ENCODE measurements around the gene OSBPL9. TPM values are rescaled to one million over a fixed set of nuclear protein-coding genes. Genes with fewer than 3 reads are reported as not detected.
A peak's percentile ranks its signal among the peaks of the same experiment; 100 is the strongest.

Gene OSBPL9
- total and polyA plus RNA-seq, 9 of the 15 experiments (the other 6 are each of a cell fraction or from before 2014, with no cell fraction given), result 43.9 to 217 (median 170) TPM

DNA sequence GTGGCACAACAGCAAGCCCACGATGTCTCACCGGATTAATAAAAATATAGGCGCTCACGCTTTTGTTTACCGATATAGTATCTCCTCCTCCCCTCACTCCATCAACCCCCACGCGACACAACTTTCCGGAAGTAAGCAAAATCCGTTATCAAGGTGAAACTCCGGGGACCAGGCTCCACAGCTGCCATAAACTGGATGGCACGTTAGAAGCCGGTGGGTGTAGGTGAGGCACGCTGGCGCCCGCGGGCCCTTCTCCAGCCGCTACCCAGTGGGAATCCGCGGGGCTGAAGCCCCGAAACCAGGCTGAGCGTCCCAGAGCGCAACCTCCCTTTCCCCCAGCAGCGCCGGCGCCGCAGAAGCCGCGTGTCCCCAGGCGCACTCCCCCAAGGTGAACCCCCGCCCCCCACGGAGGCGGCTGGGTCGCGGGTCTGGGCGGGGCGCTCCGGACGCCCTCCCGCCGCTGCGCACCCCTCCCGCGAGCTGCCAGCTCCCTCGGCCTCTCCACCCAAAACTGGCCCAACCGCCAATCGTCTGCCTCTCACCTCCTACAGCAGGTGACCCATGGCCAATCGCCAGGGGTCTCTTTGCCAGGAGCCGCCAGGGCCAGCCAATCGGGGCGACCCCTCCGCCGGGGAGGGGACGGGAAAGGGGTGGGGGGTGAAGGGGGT lies 112.4 kb downstream of the OSBPL9 start (continued):
- TF ChIP-seq, protein P1, sequence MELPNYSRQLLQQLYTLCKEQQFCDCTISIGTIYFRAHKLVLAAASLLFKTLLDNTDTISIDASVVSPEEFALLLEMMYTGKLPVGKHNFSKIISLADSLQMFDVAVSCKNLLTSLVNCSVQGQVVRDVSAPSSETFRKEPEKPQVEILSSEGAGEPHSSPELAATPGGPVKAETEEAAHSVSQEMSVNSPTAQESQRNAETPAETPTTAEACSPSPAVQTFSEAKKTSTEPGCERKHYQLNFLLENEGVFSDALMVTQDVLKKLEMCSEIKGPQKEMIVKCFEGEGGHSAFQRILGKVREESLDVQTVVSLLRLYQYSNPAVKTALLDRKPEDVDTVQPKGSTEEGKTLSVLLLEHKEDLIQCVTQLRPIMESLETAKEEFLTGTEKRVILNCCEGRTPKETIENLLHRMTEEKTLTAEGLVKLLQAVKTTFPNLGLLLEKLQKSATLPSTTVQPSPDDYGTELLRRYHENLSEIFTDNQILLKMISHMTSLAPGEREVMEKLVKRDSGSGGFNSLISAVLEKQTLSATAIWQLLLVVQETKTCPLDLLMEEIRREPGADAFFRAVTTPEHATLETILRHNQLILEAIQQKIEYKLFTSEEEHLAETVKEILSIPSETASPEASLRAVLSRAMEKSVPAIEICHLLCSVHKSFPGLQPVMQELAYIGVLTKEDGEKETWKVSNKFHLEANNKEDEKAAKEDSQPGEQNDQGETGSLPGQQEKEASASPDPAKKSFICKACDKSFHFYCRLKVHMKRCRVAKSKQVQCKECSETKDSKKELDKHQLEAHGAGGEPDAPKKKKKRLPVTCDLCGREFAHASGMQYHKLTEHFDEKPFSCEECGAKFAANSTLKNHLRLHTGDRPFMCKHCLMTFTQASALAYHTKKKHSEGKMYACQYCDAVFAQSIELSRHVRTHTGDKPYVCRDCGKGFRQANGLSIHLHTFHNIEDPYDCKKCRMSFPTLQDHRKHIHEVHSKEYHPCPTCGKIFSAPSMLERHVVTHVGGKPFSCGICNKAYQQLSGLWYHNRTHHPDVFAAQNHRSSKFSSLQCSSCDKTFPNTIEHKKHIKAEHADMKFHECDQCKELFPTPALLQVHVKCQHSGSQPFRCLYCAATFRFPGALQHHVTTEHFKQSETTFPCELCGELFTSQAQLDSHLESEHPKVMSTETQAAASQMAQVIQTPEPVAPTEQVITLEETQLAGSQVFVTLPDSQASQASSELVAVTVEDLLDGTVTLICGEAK (IDR thresholded peaks at IDR 0.05), result peak; percentile 57; the same call in 1 of the 2 replicates
- TF ChIP-seq, protein P1 (CRISPR knock-in tag; IDR thresholded peaks at IDR 0.05), result no peak
- no peak for TF ChIP-seq HLTF (IDR thresholded peaks at IDR 0.05)
- TF ChIP-seq ETS2 (tag; IDR thresholded peaks at IDR 0.05; ENCODE audit: borderline replicate concordance, poor library complexity, severe bottlenecking), result no peak
- peak; percentile 92 for TF ChIP-seq NEUROD1 (IDR thresholded peaks at IDR 0.05; ENCODE audit: borderline replicate concordance, low read depth, low read length, partially characterized antibody)
- peak; percentile 49 for TF ChIP-seq PRDM10 (IDR thresholded peaks at IDR 0.05; ENCODE audit: partially characterized antibody)
- TF ChIP-seq, protein P2, sequence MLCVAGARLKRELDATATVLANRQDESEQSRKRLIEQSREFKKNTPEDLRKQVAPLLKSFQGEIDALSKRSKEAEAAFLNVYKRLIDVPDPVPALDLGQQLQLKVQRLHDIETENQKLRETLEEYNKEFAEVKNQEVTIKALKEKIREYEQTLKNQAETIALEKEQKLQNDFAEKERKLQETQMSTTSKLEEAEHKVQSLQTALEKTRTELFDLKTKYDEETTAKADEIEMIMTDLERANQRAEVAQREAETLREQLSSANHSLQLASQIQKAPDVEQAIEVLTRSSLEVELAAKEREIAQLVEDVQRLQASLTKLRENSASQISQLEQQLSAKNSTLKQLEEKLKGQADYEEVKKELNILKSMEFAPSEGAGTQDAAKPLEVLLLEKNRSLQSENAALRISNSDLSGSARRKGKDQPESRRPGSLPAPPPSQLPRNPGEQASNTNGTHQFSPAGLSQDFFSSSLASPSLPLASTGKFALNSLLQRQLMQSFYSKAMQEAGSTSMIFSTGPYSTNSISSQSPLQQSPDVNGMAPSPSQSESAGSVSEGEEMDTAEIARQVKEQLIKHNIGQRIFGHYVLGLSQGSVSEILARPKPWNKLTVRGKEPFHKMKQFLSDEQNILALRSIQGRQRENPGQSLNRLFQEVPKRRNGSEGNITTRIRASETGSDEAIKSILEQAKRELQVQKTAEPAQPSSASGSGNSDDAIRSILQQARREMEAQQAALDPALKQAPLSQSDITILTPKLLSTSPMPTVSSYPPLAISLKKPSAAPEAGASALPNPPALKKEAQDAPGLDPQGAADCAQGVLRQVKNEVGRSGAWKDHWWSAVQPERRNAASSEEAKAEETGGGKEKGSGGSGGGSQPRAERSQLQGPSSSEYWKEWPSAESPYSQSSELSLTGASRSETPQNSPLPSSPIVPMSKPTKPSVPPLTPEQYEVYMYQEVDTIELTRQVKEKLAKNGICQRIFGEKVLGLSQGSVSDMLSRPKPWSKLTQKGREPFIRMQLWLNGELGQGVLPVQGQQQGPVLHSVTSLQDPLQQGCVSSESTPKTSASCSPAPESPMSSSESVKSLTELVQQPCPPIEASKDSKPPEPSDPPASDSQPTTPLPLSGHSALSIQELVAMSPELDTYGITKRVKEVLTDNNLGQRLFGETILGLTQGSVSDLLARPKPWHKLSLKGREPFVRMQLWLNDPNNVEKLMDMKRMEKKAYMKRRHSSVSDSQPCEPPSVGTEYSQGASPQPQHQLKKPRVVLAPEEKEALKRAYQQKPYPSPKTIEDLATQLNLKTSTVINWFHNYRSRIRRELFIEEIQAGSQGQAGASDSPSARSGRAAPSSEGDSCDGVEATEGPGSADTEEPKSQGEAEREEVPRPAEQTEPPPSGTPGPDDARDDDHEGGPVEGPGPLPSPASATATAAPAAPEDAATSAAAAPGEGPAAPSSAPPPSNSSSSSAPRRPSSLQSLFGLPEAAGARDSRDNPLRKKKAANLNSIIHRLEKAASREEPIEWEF (CRISPR knock-in tag; IDR thresholded peaks at IDR 0.05), result no peak
- TF ChIP-seq NBN (IDR thresholded peaks at IDR 0.05; ENCODE audit: low read depth), result no peak
- TF ChIP-seq SMAD1 (IDR thresholded peaks at IDR 0.05; ENCODE audit: low read depth, low read length, partially characterized antibody), result no peak
